HG03575 (cell line): ENCODE data around the gene TEX26.

Experiments
- ATAC-seq: cut with Tn5 transposase; IDR thresholded peaks from one replicate; pipeline ENCODE4 v1.9.1; 2021; ENCODE audit not compliant: unreplicated experiment, insufficient number of reproducible peaks, low FRiP score; ENCODE audit errors: extremely low read depth

The TEX26 gene

GRCh38 chr13:30965380-30965779 is 32.9 kb downstream of the TEX26 start:
- no peak for ATAC-seq

- no peak for ATAC-seq
Measured at GRCh38 chr13:30966101-30966500, 33.6 kb downstream of the TEX26 start.

GRCh38 chr13:30968846-30969245 is 36.4 kb downstream of the TEX26 start:
- no peak for ATAC-seq

GRCh38 chr13:30971575-30971974 is 39.1 kb downstream of the TEX26 start:
- no peak for ATAC-seq

- no peak for ATAC-seq
Measured at GRCh38 chr13:30972888-30973377, 40.5 kb downstream of the TEX26 start.

GRCh38 chr13:30974350-30974749 is 41.9 kb downstream of the TEX26 start:
- ATAC-seq, result no peak

- ATAC-seq, result no peak
Measured at GRCh38 chr13:30976025-30976424, 43.6 kb downstream of the TEX26 start.

- no peak for ATAC-seq
Measured at GRCh38 chr13:30978981-30979956, 46.8 kb downstream of the TEX26 start.

- ATAC-seq, result no peak
Measured at GRCh38 chr13:30982506-30982905, 50.0 kb downstream of the TEX26 start.

GRCh38 chr13:30982906-30983305 is 50.5 kb downstream of the TEX26 start:
- no peak for ATAC-seq

- no peak for ATAC-seq
Measured at GRCh38 chr13:30983431-30983830, 51.0 kb downstream of the TEX26 start.

- ATAC-seq, result no peak
Measured at GRCh38 chr13:30984620-30985019, 52.2 kb downstream of the TEX26 start.

- no peak for ATAC-seq
Measured at GRCh38 chr13:30985637-30986205, 53.3 kb downstream of the TEX26 start.

GRCh38 chr13:30991184-30991583 is 58.7 kb downstream of the TEX26 start:
- no peak for ATAC-seq

- ATAC-seq, result no peak
Measured at GRCh38 chr13:30991922-30992321, 59.5 kb downstream of the TEX26 start.

GRCh38 chr13:30995331-30995730 is 62.9 kb downstream of the TEX26 start:
- ATAC-seq, result no peak

- no peak for ATAC-seq
Measured at GRCh38 chr13:30997697-30998096, 65.2 kb downstream of the TEX26 start.

GRCh38 chr13:30998136-30999088 is 66.0 kb downstream of the TEX26 start:
- no peak for ATAC-seq

GRCh38 chr13:31000889-31001288 is 68.4 kb downstream of the TEX26 start:
- no peak for ATAC-seq
